K562 (cell line): ENCODE results near the gene GNAI3. TPM values are rescaled to one million over a fixed set of nuclear protein-coding genes. Genes with fewer than 3 reads are reported as not detected.
A peak's percentile ranks its signal among the peaks of the same experiment; 100 is the strongest.

Experiments
- ATAC-seq: fragments of 200-7000 bp; cut with Tn5 transposase; 3 replicates; pipeline ENCODE4 v1.9.1; 2020; ENCODE audit warnings: moderate library complexity
- BruUV-seq: library from RNA; stranded (reverse); fragments of 400-500 nt; replicated peaks from 2 replicates; lab custom pipeline; 2021; lab: Mats Ljungman, UMichigan
- CTCF ChIA-PET: fragments of 300-600 bp; formaldehyde crosslinking; extraction: SDS; loops from one replicate; lab custom pipeline; 2021; ENCODE audit warnings: low intra/inter-chr PET ratio; lab: Yijun Ruan, JAX
- POLR2A ChIA-PET: fragments of 300-600, 350-650 bp; sonication (Branson Sonifier 250); formaldehyde crosslinking; extraction: SDS; loops from one replicate; lab custom pipeline; 2021; ENCODE audit warnings: antibody characterized with exemption, inconsistent platforms; lab: Yijun Ruan, JAX
- DNase-seq, 4 experiments: peaks; one replicate each; pipeline versions ENCODE4 v3.0.0 to v3.0.0-alpha.2; 2011 to 2018; ENCODE audit warnings: low spot score in 3 of 4, mixed read lengths in 3 of 4; ENCODE audit errors: extremely low read depth in 1 of 4
- FAIRE-seq: peaks from 2 replicates; lab custom pipeline; 2011; peaks lifted over from hg19 to GRCh38; lab: Jason Lieb, UNC
- H2AFZ ChIP-seq: 2 replicates; pipeline ENCODE4 v1.6.0; 2011; ENCODE audit warnings: low read depth, low read length, control low read depth, inconsistent platforms
- H3K27ac ChIP-seq: fragments of 200-600 bp; 3 replicates; pipeline ENCODE4 v1.8.0; 2011; ENCODE audit warnings: low read depth, mild to moderate bottlenecking, control low read depth, inconsistent platforms, low read length, moderate library complexity, mixed read lengths; ENCODE audit errors: extremely low read depth
- H3K27me3 ChIP-seq, 2 experiments: fragments of 300-600 bp in 1 of 2; 2 replicates in 1 of 2; 3 replicates in 1 of 2; pipeline versions ENCODE4 v1.6.0 to v1.8.0; 2011; ENCODE audit warnings: inconsistent platforms in 2 of 2, low read length in 2 of 2, mild to moderate bottlenecking in 1 of 2, mixed read lengths in 1 of 2, moderate library complexity in 1 of 2; ENCODE audit not compliant: control insufficient read depth in 2 of 2, insufficient read depth in 2 of 2
- H3K36me3 ChIP-seq: fragments of 300-600 bp; 3 replicates; pipeline ENCODE4 v1.8.0; 2011; ENCODE audit warnings: mild to moderate bottlenecking, low read length, inconsistent platforms; ENCODE audit not compliant: control insufficient read depth, insufficient read depth
- H3K4me1 ChIP-seq, 2 experiments: fragments of 200-600 bp in 1 of 2; replicated peaks in 1 of 2; 2 replicates in 1 of 2; 3 replicates in 1 of 2; pipeline versions ENCODE4 v1.5.1 to v1.8.0; 2011; ENCODE audit warnings: inconsistent platforms in 2 of 2, low read length in 2 of 2, mild to moderate bottlenecking in 1 of 2, mixed read lengths in 1 of 2, moderate library complexity in 1 of 2; ENCODE audit not compliant: control insufficient read depth in 2 of 2, insufficient read depth in 2 of 2
- H3K4me2 ChIP-seq: 2 replicates; pipeline ENCODE4 v1.6.1; 2011; ENCODE audit warnings: low read length, control low read depth, inconsistent platforms, mixed read lengths; ENCODE audit not compliant: insufficient read depth
- H3K4me3 ChIP-seq: fragments of 200-600 bp; sonication (generic), shearing (Covaris generic); 2 replicates; pipeline ENCODE4 v1.5.1; 2016; ENCODE audit warnings: control low read depth, inconsistent platforms
- H3K79me2 ChIP-seq: fragments of 200-600 bp; 3 replicates; pipeline ENCODE4 v1.8.0; 2011; ENCODE audit warnings: low read length, inconsistent platforms; ENCODE audit not compliant: control insufficient read depth, insufficient read depth
- H3K9ac ChIP-seq, 2 experiments: 2 replicates each; pipeline versions ENCODE4 v1.6.0 to v1.6.1; 2011; ENCODE audit warnings: low read depth in 2 of 2, low read length in 2 of 2, control low read depth in 1 of 2, inconsistent platforms in 1 of 2, mild to moderate bottlenecking in 1 of 2, mixed read lengths in 1 of 2; ENCODE audit not compliant: insufficient read depth in 1 of 2
- H3K9me1 ChIP-seq: one replicate; pipeline ENCODE4 v1.6.0; 2011; ENCODE audit warnings: inconsistent platforms, mild to moderate bottlenecking, low read length, moderate library complexity; ENCODE audit not compliant: control insufficient read depth, insufficient read depth
- H3K9me3 ChIP-seq: replicated peaks from 2 replicates; pipeline ENCODE4 v1.5.1; 2011; ENCODE audit warnings: low read depth, low read length, inconsistent platforms; ENCODE audit not compliant: control insufficient read depth, insufficient read depth
- H4K20me1 ChIP-seq: replicated peaks from 2 replicates; pipeline ENCODE4 v1.6.1; 2011; ENCODE audit warnings: low read length, inconsistent platforms, mixed read lengths; ENCODE audit not compliant: control insufficient read depth, insufficient read depth
- BDP1 ChIP-seq: IDR thresholded peaks from 3 replicates; pipeline ENCODE4 v1.6.1; 2011; ENCODE audit not compliant: insufficient read length, insufficient read depth
- ELF2 ChIP-seq: fragments of 250-450 bp; sonication (Bioruptor Pico); IDR thresholded peaks from 2 replicates; pipeline ENCODE4 v1.5.0; 2021; ENCODE audit warnings: mild to moderate bottlenecking
- GTF2A2 ChIP-seq: IDR thresholded peaks from 2 replicates; pipeline ENCODE4 v1.6.1; 2016; ENCODE audit warnings: mild to moderate bottlenecking, missing genetic modification characterization, missing compliant biosample characterization
- GTF2E2 ChIP-seq: fragments of 200-800 bp; sonication (Bioruptor generic); IDR thresholded peaks from 2 replicates; pipeline ENCODE4 v1.6.1; 2016; ENCODE audit warnings: missing genetic modification characterization, missing compliant biosample characterization
- HNRNPH1 ChIP-seq: fragments of 200-400 bp; formaldehyde crosslinking; optimal IDR thresholded peaks from 2 replicates; pipeline ENCODE3; 2017; ENCODE audit warnings: low read depth, mild to moderate bottlenecking, low read length, moderate library complexity
- KAT8 ChIP-seq: fragments of 450-650 bp; IDR thresholded peaks from 2 replicates; pipeline ENCODE4 v1.6.1; 2016; ENCODE audit warnings: low read depth, mild to moderate bottlenecking
- MTF1 ChIP-seq: fragments of 250-450 bp; sonication (Bioruptor Pico); IDR thresholded peaks from 2 replicates; pipeline ENCODE4 v1.9.0; 2021; ENCODE audit warnings: moderate library complexity, mild to moderate bottlenecking, inconsistent platforms, borderline replicate concordance
- NBN ChIP-seq: fragments of 450-650 bp; IDR thresholded peaks from 2 replicates; pipeline ENCODE4 v1.6.1; 2016; ENCODE audit warnings: low read depth, mild to moderate bottlenecking
- NCOA6 ChIP-seq: fragments of 450-650 bp; IDR thresholded peaks from 2 replicates; pipeline ENCODE4 v1.6.1; 2017; ENCODE audit warnings: mild to moderate bottlenecking
- NEUROD1 ChIP-seq: fragments of 150-350 bp; IDR thresholded peaks from 2 replicates; pipeline ENCODE4 v1.6.1; 2014; ENCODE audit warnings: borderline replicate concordance, low read length, low read depth; ENCODE audit not compliant: partially characterized antibody
- RFX5 ChIP-seq: IDR thresholded peaks from 2 replicates; pipeline ENCODE4 v1.6.1; 2011; ENCODE audit warnings: low read depth, mild to moderate bottlenecking, improper control_type of control experiment, low read length
- SIRT6 ChIP-seq: IDR thresholded peaks from one replicate; pipeline ENCODE4 v1.6.1; 2012; ENCODE audit warnings: low read depth, mild to moderate bottlenecking, control low read depth, inconsistent platforms, low read length, moderate library complexity
- TCF7 ChIP-seq: sonication (generic); IDR thresholded peaks from 2 replicates; pipeline ENCODE4 v1.6.1; 2016; ENCODE audit warnings: antibody characterized with exemption, borderline replicate concordance
- TEAD1 ChIP-seq, 2 experiments: fragments of 450-650 bp in 1 of 2; sonication (generic) in 1 of 2; formaldehyde crosslinking; IDR thresholded peaks; 2 replicates each; pipeline versions ENCODE4 v1.4.0 to v1.8.0; 2020 to 2022; ENCODE audit warnings: mild to moderate bottlenecking in 2 of 2, missing genetic modification reagents in 1 of 2
- TRIM28 ChIP-seq: fragments of 450-650 bp; IDR thresholded peaks from 2 replicates; pipeline ENCODE4 v1.6.1; 2017
- ZFP30 ChIP-seq: fragments of 250-450 bp; sonication (Bioruptor Pico); IDR thresholded peaks from 2 replicates; pipeline ENCODE4 v1.8.0; 2022; ENCODE audit warnings: moderate library complexity, mild to moderate bottlenecking, inconsistent platforms, borderline replicate concordance
- WGBS: fragments of 100-300 bp; shearing (Covaris generic); methylation state at CpG from one replicate; pipeline ENCODE4 v1.1.6; 2016; ENCODE audit warnings: low coverage, mixed read lengths; ENCODE audit not compliant: insufficient coverage; ENCODE audit errors: missing lambda C conversion rate; 5-methylcytosine and 5-hydroxymethylcytosine counted together
- in situ Hi-C: fragments of 300-500 bp; cut with MboI; formaldehyde crosslinking; loops from 4 replicates; pipeline ENCODE4 v1.15.0; 2018; ENCODE audit warnings: inconsistent platforms, mixed read lengths
- intact Hi-C: fragments of 100-400 bp; cut with micrococcal nuclease; formaldehyde crosslinking; loops from 2 replicates; pipeline ENCODE4 v1.14.2; 2022
- polyA plus RNA-seq, 8 experiments: library from polyadenylated mRNA; depleted of rRNA in 4 of 8; stranded (reverse) in 5 of 8; unstranded in 3 of 8; fragments of >200 nt; fragmentation: Nextera tagmentation in 2 of 8; fragmentation: Illumina TruSeq in 1 of 8; extraction: Ambion mirVana in 2 of 8; extraction: Trizol in 1 of 8; gene quantifications; 2 replicates each; pipeline versions ENCODE4 v1.2.1 to v1.2.3, GENCODE V29; 2011 to 2014; ENCODE audit warnings: inconsistent platforms in 1 of 8, missing spikeins in 1 of 8
- total RNA-seq, 7 experiments: library from RNA; depleted of rRNA in 6 of 7; stranded (reverse); fragments of >200 nt in 6 of 7; fragmentation: Illumina TruSeq in 2 of 7; extraction: Trizol in 2 of 7; gene quantifications; 2 replicates each; pipeline versions ENCODE4 v1.2.1 to v1.2.3, GENCODE V29; 2011 to 2021; ENCODE audit warnings: low replicate concordance in 1 of 7
- TF ChIP-seq, protein P1 (sequence below): fragments of 450-650 bp; IDR thresholded peaks from 2 replicates; pipeline ENCODE4 v1.6.1; 2017; ENCODE audit warnings: antibody characterized with exemption
- TF ChIP-seq, protein P2 (sequence below): sonication (generic); formaldehyde crosslinking; IDR thresholded peaks from 2 replicates; pipeline ENCODE4 v1.8.0; 2022; ENCODE audit warnings: mild to moderate bottlenecking, low read depth, missing genetic modification reagents

GNAI3 gene
- total and polyA plus RNA-seq, 9 of the 15 experiments (the other 6 are each of a cell fraction or from before 2014, with no cell fraction given), result 6.3 to 13.2 (median 8.9) TPM

DNA sequence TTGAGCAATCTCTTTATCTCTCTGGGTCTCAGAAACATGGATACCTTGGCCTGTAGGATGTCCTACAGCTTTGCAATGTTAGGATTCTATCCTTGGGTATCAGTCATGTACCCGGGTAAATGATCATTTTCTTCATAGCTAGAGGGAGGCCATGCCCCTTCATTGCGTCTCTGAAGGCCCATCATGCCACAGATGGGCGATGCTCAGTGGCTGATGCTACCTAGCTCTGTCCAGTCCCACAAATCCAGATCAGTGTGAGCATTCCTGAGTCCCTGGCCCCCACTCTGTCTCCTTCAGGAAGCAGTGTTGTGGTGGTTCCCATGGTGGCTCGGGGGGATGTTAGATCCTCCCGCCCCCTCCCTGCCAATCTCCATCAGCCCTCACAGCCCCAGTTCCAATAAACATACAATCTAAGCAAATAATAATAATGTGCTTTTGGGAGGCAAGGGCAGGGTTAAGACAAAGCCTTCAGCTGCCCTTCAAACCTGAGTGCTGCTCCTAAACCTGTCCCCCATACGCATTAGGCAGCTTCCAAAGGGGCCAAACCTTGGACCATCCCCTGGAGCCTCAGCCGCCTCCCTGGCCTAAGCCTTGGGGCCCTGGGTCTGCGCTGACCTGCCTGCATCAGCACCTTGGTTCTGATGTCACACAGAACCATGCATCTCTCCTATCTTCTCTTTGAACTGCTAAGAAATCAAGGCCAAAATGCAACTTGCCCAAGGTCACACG is 9.4 kb upstream of the GNAI3 start:
- CTCF ChIA-PET, result no interaction called here
- H3K4me3 ChIP-seq, result no peak overlapping the region
- H3K9ac ChIP-seq, result no peak overlapping the region
- H3K9me1 ChIP-seq, result no peaks in the 10 kb centered on the region
- intact Hi-C loops (loop anchor here (10.0 kb wide), 1 partner anchor 424 kb away; the partner anchor contains the start of gene ELAPOR1), in situ Hi-C loops (no loop called here)
- no peaks in the 10 kb centered on the region for H4K20me1 ChIP-seq
- H3K27ac ChIP-seq, result no peak overlapping the region
- ATAC-seq, result no peak
- WGBS, result 30% methylated on average over 9 of the region's 9 CpGs
- H3K4me2 ChIP-seq, result no peak overlapping the region
- POLR2A ChIA-PET, result interaction anchor here (0.6 to 3.6 kb wide), 9 partner anchors 7 to 299 kb away, joined by 3 to 19 read pairs (median 3); partner anchors contain the start of gene GNAI3
- TF ChIP-seq NBN, result no peak
- TF ChIP-seq NCOA6, result no peak
- no peak for TF ChIP-seq ELF2 (CRISPR knock-in tag)
- TF ChIP-seq TCF7, result no peak
- TF ChIP-seq, protein P1, sequence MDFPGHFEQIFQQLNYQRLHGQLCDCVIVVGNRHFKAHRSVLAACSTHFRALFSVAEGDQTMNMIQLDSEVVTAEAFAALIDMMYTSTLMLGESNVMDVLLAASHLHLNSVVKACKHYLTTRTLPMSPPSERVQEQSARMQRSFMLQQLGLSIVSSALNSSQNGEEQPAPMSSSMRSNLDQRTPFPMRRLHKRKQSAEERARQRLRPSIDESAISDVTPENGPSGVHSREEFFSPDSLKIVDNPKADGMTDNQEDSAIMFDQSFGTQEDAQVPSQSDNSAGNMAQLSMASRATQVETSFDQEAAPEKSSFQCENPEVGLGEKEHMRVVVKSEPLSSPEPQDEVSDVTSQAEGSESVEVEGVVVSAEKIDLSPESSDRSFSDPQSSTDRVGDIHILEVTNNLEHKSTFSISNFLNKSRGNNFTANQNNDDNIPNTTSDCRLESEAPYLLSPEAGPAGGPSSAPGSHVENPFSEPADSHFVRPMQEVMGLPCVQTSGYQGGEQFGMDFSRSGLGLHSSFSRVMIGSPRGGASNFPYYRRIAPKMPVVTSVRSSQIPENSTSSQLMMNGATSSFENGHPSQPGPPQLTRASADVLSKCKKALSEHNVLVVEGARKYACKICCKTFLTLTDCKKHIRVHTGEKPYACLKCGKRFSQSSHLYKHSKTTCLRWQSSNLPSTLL, result no peak
- no peak for TF ChIP-seq SIRT6
- no peak for TF ChIP-seq KAT8
- TF ChIP-seq BDP1, result no peak
- TF ChIP-seq GTF2A2, result no peak
- no peak for TF ChIP-seq NEUROD1
- no peak for TF ChIP-seq RFX5
- TF ChIP-seq TEAD1 (CRISPR knock-in tag; IDR thresholded peaks at IDR 0.05), result no peak
- TF ChIP-seq ZFP30 (CRISPR knock-in tag), result no peak
- TF ChIP-seq TRIM28, result no peak
- no peak for TF ChIP-seq HNRNPH1
- TF ChIP-seq MTF1 (CRISPR knock-in tag), result no peak
- TF ChIP-seq, protein P2, sequence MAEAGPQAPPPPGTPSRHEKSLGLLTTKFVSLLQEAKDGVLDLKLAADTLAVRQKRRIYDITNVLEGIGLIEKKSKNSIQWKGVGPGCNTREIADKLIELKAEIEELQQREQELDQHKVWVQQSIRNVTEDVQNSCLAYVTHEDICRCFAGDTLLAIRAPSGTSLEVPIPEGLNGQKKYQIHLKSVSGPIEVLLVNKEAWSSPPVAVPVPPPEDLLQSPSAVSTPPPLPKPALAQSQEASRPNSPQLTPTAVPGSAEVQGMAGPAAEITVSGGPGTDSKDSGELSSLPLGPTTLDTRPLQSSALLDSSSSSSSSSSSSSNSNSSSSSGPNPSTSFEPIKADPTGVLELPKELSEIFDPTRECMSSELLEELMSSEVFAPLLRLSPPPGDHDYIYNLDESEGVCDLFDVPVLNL (CRISPR knock-in tag), result no peak
- TF ChIP-seq GTF2E2 (tag), result no peak
- H3K9me3 ChIP-seq, result no peaks in the 10 kb centered on the region
- H3K27me3 ChIP-seq, result peaks cover 2 to 13% of the 10 kb centered on the region in 2 experiments; a peak in 2 of 5 replicates
- no peaks in the 10 kb centered on the region for H3K79me2 ChIP-seq
- no peak overlapping the region for H2AFZ ChIP-seq
- no TSS peak for BruUV-seq
- H3K36me3 ChIP-seq, result no peaks in the 10 kb centered on the region
- H3K4me1 ChIP-seq, result peaks cover 0 to 12% of the 10 kb centered on the region in 2 experiments; a peak in 3 of 5 replicates
- FAIRE-seq, result no peak
- DNase-seq, result peak in 1 of 4 experiments; percentile 4
